Suppressor macrophage (primary cell): ENCODE results near the gene MAGED1.

Experiments
- DNase-seq, 4 experiments: peaks; one replicate each; pipeline ENCODE4 v3.0.0-alpha.2; 2020 to 2022
- total RNA-seq, 17 experiments: gene quantifications; one replicate each; lab custom pipeline; 2026; ENCODE audit warnings: mixed read lengths in 6 of 17, inconsistent platforms in 3 of 17; lab: John Stamatoyannopoulos, UW

The MAGED1 gene, protein sequence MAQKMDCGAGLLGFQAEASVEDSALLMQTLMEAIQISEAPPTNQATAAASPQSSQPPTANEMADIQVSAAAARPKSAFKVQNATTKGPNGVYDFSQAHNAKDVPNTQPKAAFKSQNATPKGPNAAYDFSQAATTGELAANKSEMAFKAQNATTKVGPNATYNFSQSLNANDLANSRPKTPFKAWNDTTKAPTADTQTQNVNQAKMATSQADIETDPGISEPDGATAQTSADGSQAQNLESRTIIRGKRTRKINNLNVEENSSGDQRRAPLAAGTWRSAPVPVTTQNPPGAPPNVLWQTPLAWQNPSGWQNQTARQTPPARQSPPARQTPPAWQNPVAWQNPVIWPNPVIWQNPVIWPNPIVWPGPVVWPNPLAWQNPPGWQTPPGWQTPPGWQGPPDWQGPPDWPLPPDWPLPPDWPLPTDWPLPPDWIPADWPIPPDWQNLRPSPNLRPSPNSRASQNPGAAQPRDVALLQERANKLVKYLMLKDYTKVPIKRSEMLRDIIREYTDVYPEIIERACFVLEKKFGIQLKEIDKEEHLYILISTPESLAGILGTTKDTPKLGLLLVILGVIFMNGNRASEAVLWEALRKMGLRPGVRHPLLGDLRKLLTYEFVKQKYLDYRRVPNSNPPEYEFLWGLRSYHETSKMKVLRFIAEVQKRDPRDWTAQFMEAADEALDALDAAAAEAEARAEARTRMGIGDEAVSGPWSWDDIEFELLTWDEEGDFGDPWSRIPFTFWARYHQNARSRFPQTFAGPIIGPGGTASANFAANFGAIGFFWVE
- 21.8 to 49.9 (median 32.5) reads per million in 17 experiments for total RNA-seq

GRCh38 chrX:51892921-51893745 is at the start of gene MAGED1:
TSS of gene MAGED1 (plus strand) at chrX:51893623. CDS start at chrX:51894305, 682 bp downstream.
- peak; percentile 72 to 83 (median 82) for DNase-seq

GRCh38 chrX:51847463-51847862 is 46.0 kb upstream of the MAGED1 start:
- no peak for DNase-seq

DNA sequence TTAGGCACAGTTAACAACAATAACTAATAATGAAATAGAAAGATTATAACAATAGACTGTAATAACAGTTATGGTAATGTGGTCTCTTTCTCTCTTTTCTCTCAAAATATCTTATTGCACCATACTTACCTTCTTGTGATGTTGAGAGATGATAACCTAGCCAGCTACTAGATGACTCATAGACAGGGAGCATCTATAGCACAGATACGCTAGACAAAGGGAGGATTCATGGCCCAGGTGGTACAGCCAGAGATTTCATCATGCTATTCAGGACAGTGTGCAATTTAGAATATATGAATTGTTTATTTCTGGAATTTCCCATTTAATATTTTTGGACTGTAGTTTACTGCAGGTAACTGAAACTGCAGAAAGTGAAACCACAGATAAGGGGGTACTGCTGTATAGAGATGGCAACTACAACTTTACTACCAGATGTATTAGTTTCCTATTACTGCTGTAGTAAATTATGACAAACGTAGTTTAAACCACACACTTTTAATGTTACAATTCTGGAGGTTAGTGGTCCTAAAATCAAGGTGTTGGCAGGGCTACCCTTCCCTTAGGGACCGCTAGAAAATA is 41.8 kb upstream of the MAGED1 start:
- DNase-seq: no peak

- no peak for DNase-seq
Measured at GRCh38 chrX:51852096-51852495, 41.3 kb upstream of the MAGED1 start.

- no peak for DNase-seq
Measured at GRCh38 chrX:51852621-51853020, 40.8 kb upstream of the MAGED1 start.

- DNase-seq: no peak
Measured at GRCh38 chrX:51853251-51853650, 40.2 kb upstream of the MAGED1 start.

DNA sequence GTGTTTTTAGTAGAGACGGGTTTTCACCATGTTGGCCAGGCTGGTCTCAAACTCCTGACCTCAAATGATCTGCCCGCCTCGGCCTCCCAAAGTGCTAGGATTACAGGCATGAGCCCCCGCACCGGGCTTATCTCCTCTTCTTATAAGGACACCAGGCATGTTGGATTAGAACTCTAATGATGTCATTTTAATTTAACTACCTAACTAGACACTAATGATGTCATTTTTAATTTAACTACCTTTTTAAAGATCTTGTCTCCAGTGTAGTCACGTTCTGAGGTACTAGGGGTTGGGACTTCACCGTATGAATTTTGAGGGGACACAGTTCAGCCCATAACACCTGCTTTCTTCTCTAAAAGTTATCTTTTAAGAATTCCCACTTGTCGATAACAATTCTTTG is 37.7 kb upstream of the MAGED1 start:
- no peak for DNase-seq

DNA sequence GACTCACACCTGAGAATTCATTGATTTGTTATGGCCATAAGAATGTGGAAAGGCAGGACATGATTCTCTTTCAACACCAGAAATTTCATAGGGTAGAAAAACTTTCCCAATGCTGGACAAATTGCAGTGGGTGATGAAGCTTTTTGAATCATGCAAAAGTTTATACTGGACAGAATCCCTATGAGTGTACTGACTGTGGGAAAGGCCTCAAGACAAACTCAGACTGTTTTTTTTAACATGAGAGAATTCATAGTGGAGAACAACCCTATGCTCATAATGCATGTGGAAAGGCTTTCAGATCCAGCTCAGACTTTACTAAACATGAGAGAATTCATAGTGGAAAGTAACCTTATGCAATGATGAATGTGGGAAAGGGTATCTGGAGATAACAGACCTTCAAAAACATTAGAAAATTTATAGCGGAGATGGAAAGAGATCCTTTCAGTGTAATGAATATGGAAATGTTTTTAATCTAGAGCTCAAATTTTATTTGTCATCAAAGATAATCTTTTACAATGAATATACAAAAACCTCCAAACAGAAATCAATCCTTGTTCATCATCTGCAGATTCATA is 36.2 kb upstream of the MAGED1 start:
- no peak for DNase-seq

DNA sequence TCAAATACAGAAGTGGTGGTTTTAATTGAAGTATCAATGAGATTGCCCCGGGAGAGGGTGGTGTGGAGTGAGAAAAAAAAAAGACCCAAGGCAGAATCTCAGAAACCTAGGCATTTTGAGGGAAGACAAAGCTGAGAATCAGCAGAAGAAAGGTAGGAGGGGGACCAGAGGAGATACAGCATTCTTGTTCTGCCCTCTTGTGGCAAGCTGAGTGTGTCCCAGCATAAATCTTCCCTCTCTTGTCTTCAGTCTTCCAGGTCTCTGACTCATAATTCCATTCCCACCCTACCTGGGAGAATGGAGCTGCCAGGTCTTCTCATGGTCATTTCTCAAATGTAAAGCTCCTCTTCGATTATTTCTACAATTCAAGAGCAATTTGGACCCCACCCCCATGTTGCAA is 32.7 kb upstream of the MAGED1 start:
- peak in 3 of 4 experiments; percentile 2 to 23 (median 8) for DNase-seq

DNA sequence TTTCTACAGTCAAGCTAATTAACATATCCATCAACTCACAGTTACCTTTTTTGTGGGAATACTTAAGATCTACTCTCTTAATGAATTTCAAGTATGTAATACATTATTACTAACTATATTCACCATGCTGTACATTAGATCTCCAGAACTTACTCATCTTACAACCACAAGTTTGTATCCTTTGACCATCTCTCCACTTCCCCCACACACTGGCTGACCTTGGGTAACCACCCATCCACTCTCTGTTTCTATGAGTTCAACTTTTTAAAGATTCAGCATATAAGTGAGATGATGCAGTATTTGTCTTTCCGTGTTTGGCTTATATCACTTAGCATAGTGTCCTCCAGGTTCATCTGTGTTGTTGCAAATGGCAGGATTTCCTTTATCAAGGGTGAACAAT is 30.5 kb upstream of the MAGED1 start:
- DNase-seq: no peak

DNA sequence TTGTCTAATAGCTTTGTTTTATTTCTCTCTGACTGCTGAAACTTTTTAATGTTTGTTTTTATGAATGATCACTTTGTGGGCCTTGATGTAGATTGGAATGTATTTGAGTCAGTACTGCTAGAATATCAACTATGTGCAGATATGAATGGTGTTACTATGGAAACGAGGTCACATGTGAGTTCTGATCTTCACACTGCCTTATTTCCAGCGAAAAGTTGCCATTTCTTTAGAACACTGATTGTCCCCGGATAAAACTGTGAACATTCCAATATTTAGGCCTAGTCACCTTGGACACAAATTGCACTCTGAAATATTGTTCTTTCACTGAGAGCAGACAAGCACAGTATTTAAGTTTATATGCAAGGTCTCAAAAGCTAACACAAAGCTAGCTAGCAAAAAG is 27.2 kb upstream of the MAGED1 start:
- no peak for DNase-seq

DNA sequence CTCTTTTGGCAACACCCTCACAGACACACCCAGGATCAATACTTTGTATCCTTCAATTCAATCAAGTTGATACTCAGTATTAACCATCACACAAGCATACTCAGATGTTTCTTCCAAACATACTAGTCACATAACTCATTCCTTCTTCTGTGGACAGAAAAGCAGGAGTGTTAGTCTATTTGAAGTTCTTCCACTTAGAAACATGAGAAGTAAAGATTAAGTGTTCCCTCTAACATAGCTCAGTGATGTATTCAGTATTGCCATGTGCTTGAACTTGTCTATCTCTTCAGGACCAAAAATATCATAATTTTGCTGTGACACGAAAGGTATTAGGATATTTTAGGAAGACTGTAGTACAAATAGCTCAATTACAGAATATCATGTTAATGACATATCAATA is 25.8 kb upstream of the MAGED1 start:
- no peak for DNase-seq

- DNase-seq: no peak
Measured at GRCh38 chrX:51870354-51870753, 23.1 kb upstream of the MAGED1 start.

- DNase-seq: no peak
Measured at GRCh38 chrX:51874123-51874522, 19.3 kb upstream of the MAGED1 start.

- no peak for DNase-seq
Measured at GRCh38 chrX:51876441-51876840, 17.0 kb upstream of the MAGED1 start.

GRCh38 chrX:51878056-51878455 is 15.4 kb upstream of the MAGED1 start:
- DNase-seq: no peak

GRCh38 chrX:51889851-51890250 is 3.6 kb upstream of the MAGED1 start:
- DNase-seq: no peak

- no peak for DNase-seq
Measured at GRCh38 chrX:51891245-51891644, 2.2 kb upstream of the MAGED1 start.

DNA sequence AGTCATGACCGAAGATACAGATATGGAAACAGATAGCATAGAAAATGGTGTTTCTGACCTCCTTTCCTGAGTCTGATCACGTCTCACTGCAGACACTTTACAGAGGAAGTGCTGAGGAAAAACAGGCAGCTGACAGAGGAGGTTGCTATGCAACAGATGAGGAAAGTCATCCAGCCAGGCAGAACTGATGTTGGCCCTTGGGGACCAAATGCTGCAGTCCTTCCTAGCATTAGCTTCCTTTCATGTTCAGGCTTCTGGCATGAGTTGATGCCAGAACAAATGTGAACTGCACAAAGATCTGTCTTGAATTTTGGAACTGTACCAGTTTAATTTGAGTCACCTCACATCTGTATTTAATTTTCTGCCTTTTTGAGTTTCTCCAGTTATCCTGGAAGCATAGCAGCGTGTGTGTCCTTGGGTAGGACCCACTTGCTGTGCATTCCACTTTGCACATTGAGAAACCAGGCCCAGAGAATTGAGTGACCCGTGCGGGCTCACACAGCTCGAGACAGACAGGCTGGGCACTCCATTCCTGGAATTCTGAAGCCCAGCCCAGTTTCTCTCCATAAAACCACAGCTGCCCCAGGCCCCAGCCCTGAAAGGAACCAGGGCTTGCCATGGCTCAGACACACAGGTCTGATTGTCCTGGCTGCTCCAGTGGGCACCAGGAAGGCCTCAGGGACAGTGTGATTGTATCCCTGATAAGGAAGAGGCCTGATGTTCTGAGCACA is 1.4 kb upstream of the MAGED1 start:
- DNase-seq: peak in 3 of 4 experiments; percentile 6 to 17 (median 11)

GRCh38 chrX:51893931-51894696 is 691 bp downstream of the MAGED1 start:
- peak in 2 of 4 experiments; percentile 1 to 13 for DNase-seq
